GM18519 (cell line): ENCODE results near the gene BTAF1.
"Not testable (repeated sequence)": the region's sequence is repeated elsewhere in the genome, so short reads cannot be mapped to it uniquely, and the experiment has no call there.

Experiments
- ATAC-seq: cut with Tn5 transposase; IDR thresholded peaks from one replicate; pipeline ENCODE4 v1.9.1; 2021; ENCODE audit warnings: mild to moderate bottlenecking, moderate library complexity; ENCODE audit not compliant: unreplicated experiment, low FRiP score

BTAF1 gene

DNA sequence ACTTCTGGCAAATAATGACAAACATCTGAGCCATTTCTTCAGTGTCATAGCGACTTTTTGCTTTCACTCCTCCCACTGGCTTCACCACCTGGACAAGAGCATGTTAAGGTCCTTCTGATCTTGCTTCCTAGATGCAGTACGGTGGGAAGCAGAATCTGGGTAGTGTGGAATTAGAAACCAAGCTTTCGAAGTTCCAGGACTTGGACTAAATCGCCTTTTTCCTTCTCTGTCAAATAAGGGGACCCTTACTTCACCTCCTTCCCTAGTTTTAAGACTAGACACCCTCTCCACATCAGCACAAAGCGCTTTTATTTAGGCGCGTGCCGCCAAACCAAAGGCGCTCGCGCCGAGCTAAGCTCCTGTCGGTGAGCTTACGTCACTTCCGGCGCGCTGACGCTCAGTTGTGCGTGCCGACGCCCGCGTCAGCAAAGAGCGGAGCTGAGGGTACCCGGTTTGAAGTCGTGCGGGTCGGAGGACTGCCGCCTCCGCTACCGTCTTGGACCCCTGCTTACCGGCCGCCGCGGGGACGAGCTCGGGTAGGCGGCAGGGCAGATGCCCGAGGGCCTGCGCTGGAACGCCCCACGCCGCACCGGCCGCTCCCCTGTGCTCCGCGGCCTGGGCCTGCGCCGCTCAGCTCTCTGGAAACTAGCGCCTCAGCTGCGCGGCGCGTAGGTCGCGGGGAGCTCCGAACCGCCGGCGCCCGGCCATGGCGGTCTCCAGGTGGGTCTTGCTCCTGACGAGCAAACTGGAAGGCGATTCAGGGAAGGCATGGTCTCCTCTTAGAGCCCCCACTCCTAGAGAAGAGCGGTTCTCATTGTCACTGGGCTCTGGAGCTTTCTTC, at the start of gene BTAF1:
Gene BTAF1 (plus strand): TSS at position 400 of the 841 bp plus-strand sequence. CDS start 307 bp downstream, at position 707.
- ATAC-seq = peak; percentile 97

DNA sequence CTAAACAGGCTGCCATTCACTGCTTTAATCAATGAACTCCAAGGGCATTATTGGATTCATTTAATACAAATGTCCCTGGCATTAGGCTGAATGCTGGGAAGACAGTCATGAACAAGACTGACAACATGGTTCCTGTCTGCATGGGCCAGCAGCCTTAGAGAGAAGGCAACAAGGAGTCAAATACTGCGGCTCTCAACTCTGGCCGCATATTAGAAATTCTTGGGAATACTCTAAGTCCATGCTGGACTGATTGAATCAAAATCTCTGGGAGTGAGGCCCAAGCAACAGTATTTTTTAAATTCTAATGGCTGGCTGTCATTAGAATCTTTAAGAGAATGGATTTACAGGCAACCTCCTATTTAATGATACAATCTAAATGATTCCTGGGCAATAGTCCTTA, 48.4 kb upstream of the BTAF1 start:
- no peak for ATAC-seq

GRCh38 chr10:91875779-91876178, 47.8 kb upstream of the BTAF1 start:
- ATAC-seq = no peak

DNA sequence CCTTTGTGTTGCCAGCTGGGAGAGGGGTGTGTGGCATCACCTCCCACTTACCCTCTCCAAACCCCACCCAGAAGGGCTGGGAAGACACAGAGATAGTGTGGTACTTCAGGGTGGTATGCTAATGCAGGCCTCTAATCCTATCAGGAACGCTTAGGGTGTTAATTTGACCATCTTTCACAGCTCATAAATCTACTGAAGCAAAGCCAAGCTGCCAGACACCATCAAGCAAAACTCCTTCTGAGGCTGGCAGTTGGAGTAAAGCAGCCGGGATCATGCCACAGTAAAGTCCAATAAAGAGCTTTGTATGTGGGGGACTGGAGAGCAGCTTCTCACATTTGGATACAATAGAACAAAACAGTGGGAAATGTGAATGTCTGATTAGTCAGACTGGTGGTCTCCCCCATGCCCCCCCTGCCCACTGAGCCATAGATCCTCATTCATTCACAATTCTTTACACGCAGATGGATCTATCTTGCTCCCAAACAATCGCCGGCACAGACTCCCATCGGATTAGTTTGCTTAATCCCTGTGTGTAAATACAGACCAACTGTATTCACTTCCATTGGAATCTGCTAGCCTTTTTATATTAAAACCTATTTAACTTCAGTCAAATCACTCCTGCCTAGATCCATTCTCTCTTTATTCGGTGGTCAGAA, 43.9 kb upstream of the BTAF1 start:
- ATAC-seq = no peak

GRCh38 chr10:91880310-91880709, 43.3 kb upstream of the BTAF1 start:
- ATAC-seq = no peak

DNA sequence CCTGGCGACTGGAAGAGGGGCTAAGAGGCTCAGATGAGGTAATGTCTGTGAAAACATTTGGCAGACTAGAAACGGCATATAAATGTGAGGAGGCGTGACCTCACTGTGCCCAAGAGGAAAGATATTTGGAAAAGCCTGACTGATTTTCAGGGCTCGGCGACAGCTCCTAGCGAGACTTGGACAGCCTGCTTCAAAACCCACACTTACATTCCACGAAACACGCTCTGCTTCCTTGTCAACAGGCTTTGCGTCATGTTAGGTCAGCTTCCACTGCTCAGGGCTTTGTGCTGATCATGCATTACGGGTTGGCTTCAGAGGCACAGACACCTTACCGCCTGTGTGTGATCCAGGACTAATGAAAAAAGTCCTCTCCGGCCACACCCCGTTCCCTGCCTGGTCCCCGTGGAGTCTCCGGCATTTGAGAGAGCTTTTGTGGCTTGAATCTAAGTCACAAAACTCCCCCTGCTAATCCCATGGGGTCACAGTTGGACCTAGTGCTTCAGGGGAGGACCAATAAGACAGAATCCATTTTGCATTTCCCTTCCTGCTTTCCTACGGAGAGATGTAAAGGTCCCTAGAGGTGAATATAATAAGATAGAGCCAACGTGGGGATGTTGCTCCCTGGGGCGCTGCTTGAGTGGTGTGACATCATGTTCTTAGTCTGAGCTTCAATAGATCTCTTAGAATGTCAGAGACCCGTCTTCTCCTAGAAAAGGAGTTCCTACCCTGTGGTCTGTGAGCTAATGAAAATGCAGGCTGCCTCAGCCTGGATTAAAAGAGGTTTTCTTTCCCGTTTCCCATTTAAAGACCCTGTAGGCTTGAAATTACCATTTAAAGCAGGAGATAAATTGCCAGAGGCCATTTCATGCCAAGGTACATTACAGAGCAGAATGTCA, 39.8 kb upstream of the BTAF1 start:
- no peak for ATAC-seq

DNA sequence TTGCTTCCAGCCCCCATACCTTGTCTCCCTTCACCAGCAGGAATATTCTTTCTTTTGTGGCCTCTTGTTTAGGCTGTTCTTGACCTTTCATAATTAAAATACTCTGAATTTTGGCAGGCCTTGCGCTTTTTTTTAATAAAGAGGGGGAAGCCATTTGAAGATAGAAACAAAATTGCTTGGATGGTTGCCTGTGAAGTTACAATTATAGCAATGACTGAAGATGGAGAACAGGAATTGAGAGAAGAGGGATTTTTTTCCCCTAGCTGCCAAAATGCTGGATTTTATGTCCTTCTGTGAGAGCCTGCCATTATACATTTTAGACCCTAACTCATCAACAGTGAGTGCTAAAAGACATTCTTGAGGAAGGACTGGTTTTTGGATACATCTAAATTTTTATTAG, 39.0 kb upstream of the BTAF1 start:
- ATAC-seq = no peak

DNA sequence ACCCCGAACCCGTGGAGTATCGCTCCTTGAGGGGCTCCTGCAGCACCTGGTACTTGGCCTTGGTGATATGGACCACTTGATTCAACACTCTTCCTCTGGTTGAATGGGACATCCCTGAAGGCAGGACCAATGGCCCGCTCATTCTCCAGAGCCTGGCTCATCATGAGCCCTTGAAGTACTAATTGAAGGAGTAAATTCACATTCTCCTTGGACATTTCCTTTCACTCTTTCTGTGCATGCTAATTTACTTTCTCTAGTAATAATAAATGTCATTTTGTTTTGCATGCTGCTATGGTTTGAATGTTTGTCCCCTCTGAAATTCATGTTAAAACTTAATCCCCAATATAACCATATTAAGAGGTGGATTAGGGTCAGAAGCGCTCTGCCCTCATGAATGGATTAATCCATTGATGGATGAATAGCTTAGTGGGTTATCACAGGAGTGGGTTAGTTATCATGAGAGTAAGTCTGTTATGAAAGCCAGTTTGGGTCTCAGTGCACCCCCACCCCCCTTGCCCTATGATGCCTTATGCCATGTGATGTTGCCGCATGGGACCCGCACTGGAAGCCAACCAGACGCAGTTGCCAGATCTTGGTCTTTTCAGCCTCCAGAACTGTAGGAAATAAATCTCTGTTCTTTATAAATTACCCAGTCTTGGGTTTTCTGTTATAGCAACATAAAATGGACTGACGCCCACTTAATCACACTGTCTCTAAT, 38.0 kb upstream of the BTAF1 start:
- no peak for ATAC-seq

GRCh38 chr10:91886954-91887271, 36.7 kb upstream of the BTAF1 start:
- ATAC-seq = no peak

GRCh38 chr10:91887272-91888076, 36.1 kb upstream of the BTAF1 start:
- ATAC-seq = no peak

GRCh38 chr10:91891125-91892001, 32.2 kb upstream of the BTAF1 start:
- ATAC-seq = no peak

DNA sequence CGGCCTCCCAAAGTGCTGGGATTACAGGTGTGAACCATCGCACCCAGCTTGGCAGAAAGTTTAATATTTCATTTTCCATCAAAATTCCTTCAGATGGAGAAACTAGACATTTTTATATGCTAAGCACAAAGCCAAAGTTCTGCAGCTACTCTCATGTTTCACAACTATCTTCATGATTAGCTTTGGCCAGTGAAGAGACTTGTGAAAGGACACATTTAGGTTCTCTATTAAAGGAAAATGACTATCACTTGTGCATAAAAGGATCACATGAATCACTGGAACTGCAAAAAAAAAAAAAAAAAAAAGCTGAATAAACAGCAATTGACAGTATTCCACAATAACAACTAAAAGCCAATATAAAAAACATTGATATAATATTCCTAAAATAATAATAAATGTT, 30.5 kb upstream of the BTAF1 start:
- ATAC-seq = no peak

DNA sequence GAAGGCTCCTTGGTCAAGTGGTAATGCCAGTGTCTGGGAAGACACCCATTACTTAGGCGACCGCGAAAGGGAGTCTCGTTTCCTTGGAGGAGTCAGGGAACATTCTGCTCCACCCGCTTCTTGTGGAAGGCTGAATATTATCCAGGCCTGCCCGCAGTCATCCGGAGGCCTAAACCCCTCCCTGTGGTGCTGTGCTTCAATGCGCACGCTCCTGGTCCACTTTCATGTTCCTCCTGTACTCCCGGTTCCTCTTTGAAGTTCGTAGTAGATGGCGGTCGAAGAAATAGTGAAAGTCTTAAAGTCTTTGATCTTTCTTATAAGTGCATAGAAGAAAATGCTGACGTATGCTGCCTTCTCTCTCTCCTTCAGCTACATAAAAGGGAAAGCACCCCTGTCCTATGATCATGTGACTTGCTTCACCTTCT, 29.3 kb upstream of the BTAF1 start:
- ATAC-seq = not testable (repeated sequence)

DNA sequence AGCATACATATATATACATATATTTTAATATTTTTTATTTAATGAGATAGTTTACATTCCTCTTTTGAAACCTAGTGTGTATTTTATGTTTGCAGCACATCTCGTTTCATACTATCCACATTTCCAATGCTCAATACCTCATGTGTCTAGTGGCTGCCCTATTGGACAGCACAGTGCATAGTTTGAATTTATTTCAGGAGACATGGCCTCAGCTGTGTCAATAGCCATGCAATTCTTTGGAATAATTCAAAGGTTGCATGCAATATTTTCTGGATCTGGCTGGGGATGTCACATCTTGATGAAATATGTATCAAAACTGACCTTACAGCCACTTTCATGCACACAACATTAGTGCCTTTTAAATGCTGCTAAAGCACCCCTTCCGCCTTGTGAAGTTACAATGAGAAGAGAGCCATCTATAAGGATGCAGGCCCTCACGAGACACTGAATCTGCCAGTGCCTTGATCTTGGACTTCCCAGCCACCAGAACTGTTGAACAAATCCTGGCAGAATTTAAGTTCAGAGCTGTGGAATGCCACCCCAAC, 27.3 kb upstream of the BTAF1 start:
- no peak for ATAC-seq

- ATAC-seq = no peak
Measured at GRCh38 chr10:91897421-91897820, 26.1 kb upstream of the BTAF1 start.

DNA sequence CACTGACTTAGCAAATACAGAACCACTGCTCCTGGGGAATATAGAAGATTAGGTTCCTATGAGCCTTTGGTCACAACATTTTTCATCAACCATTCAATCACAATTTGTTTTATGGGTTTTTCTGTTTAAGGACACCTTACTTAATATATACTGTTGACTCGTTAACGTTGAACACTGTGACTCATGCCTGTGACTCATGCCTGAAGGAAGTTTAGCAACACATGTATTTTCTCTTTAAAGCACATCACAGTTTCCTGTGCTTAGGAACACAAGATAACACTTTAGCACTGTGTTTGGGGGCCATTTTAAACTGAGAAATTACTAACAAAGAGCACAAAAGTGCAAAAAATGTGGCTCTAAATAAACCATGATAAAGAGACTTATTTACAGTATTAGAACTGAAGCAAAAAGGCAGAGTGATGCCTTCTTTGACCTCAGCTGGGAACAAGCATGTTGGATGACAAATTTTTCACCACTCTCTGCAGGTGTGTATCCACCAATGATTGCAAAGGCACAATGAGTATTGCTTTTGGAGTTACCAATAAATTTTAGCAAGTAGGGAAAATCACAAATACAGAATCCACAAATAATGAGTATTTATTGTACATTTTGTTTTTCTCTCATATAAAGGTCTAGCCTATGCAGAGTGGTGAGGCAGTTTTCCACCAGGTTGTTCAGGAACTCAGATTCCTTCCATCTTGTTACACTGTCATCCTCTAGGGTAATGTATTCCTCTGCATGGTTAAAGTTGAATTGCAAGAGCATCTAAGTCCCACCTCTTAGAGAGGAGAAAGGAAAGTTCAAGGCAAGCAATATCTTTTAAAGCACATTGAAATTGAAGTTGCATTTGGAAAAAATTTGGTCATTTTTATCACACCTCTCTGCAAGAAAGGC, 21.5 kb upstream of the BTAF1 start:
- no peak for ATAC-seq

DNA sequence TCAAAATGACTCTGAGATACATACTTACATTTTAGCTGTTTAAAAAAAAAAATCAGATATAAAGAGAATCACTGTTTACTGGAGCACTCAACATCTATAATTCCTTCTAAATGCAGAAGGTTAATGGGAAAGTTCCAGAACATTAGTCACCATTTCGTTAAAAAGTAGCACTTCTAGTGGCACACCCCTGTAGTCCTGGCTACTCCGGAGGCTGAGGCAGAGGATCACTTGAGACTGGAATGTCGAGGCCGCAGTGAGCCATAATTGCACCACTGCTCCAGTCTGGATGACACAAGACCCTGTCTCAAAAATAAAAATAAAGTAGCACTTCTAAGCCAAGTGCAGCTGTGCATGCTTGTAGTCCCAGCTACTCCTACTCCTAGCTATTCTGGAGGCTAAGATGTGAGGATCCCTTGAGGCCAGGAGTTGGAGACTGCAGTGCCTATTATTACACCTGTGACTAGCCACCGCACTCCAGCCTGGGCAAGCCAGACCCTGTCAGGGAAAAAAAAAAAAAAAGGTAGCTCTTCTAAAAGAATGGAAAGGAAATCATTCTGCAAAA, 16.5 kb upstream of the BTAF1 start:
- ATAC-seq = no peak
